Measurements from ENCODE around the gene SCUBE1.

SCUBE1 gene

GRCh38 chr22:43293259-43293654, 49.9 kb downstream of the SCUBE1 start:
- H3K4me2 ChIP-seq (ENCODE audit: low read length) = no peak overlapping the region
- H3K9me3 ChIP-seq (ENCODE audit: low read length) = no peaks in the 10 kb centered on the region
- TF ChIP-seq CTCF (IDR thresholded peaks at IDR 0.05; ENCODE audit: low read length) (no peak), EZH2 (IDR thresholded peaks at IDR 0.05; ENCODE audit: borderline replicate concordance, low read length) (no peak)
- H3K27ac ChIP-seq (ENCODE audit: low read depth, low read length, poor library complexity, severe bottlenecking) = no peak overlapping the region
- H3K4me1 ChIP-seq (ENCODE audit: insufficient read depth, low read length, severe bottlenecking) = no peaks in the 10 kb centered on the region
- H3K9ac ChIP-seq (ENCODE audit: low read length) = no peak overlapping the region
- no peaks in the 10 kb centered on the region for H3K27me3 ChIP-seq (ENCODE audit: insufficient read depth, low read length)
- H3K9me2 ChIP-seq (ENCODE audit: low read depth, low read length) = no peaks in the 10 kb centered on the region
- no peaks in the 10 kb centered on the region for H4K20me1 ChIP-seq (ENCODE audit: insufficient read depth, low read length)
- H3F3A ChIP-seq (ENCODE audit: insufficient read depth, low read length) = no peaks in the 10 kb centered on the region
- no peak overlapping the region for H2AFZ ChIP-seq (ENCODE audit: low read length)
- H3K79me2 ChIP-seq (ENCODE audit: insufficient read depth, low read length) = no peaks in the 10 kb centered on the region
- H3K4me3 ChIP-seq (ENCODE audit: low read depth, low read length, poor library complexity, severe bottlenecking) = no peak overlapping the region
- H3K36me3 ChIP-seq (ENCODE audit: insufficient read depth, low read length) = no peaks in the 10 kb centered on the region

GRCh38 chr22:43292630-43293018, 50.5 kb downstream of the SCUBE1 start:
- H4K20me1 ChIP-seq (ENCODE audit: insufficient read depth, low read length) = no peaks in the 10 kb centered on the region
- H2AFZ ChIP-seq (ENCODE audit: low read length) = no peak overlapping the region
- H3K9me2 ChIP-seq (ENCODE audit: low read depth, low read length) = no peaks in the 10 kb centered on the region
- no peaks in the 10 kb centered on the region for H3K79me2 ChIP-seq (ENCODE audit: insufficient read depth, low read length)
- H3K27ac ChIP-seq (ENCODE audit: low read depth, low read length, poor library complexity, severe bottlenecking) = no peak overlapping the region
- no peaks in the 10 kb centered on the region for H3K4me1 ChIP-seq (ENCODE audit: insufficient read depth, low read length, severe bottlenecking)
- no peaks in the 10 kb centered on the region for H3K27me3 ChIP-seq (ENCODE audit: insufficient read depth, low read length)
- TF ChIP-seq CTCF (IDR thresholded peaks at IDR 0.05; ENCODE audit: low read length) (no peak), EZH2 (IDR thresholded peaks at IDR 0.05; ENCODE audit: borderline replicate concordance, low read length) (no peak)
- no peak overlapping the region for H3K4me2 ChIP-seq (ENCODE audit: low read length)
- H3K9ac ChIP-seq (ENCODE audit: low read length) = no peak overlapping the region
- H3K9me3 ChIP-seq (ENCODE audit: low read length) = no peaks in the 10 kb centered on the region
- H3K4me3 ChIP-seq (ENCODE audit: low read depth, low read length, poor library complexity, severe bottlenecking) = no peak overlapping the region
- no peaks in the 10 kb centered on the region for H3K36me3 ChIP-seq (ENCODE audit: insufficient read depth, low read length)
- no peaks in the 10 kb centered on the region for H3F3A ChIP-seq (ENCODE audit: insufficient read depth, low read length)

- Histone ChIP-seq H4K20me1 (ENCODE audit: insufficient read depth, low read length) (no peaks in the 10 kb centered on the region), H3K36me3 (ENCODE audit: insufficient read depth, low read length) (no peaks in the 10 kb centered on the region), H3K4me1 (ENCODE audit: insufficient read depth, low read length, severe bottlenecking) (no peaks in the 10 kb centered on the region), H3K9me2 (ENCODE audit: low read depth, low read length) (no peaks in the 10 kb centered on the region), H3K9me3 (ENCODE audit: low read length) (no peaks in the 10 kb centered on the region), H3K4me3 (ENCODE audit: low read depth, low read length, poor library complexity, severe bottlenecking) (no peak overlapping the region), H3K79me2 (ENCODE audit: insufficient read depth, low read length) (no peaks in the 10 kb centered on the region), H3K4me2 (ENCODE audit: low read length) (no peak overlapping the region), H2AFZ (ENCODE audit: low read length) (no peak overlapping the region), H3K27ac (ENCODE audit: low read depth, low read length, poor library complexity, severe bottlenecking) (no peak overlapping the region), H3F3A (ENCODE audit: insufficient read depth, low read length) (no peaks in the 10 kb centered on the region), H3K9ac (ENCODE audit: low read length) (no peak overlapping the region), H3K27me3 (ENCODE audit: insufficient read depth, low read length) (no peaks in the 10 kb centered on the region)
- TF ChIP-seq CTCF (IDR thresholded peaks at IDR 0.05; ENCODE audit: low read length) (no peak), EZH2 (IDR thresholded peaks at IDR 0.05; ENCODE audit: borderline replicate concordance, low read length) (no peak)
These were observed 51.8 kb downstream of the SCUBE1 start for GRCh38 chr22:43291381-43291780.

Measured in OCI-LY1 (cell line).